Colonic mucosa (tissue), 4 donors: Measurements from ENCODE around the gene MYH9. TPM values are rescaled to one million over a fixed set of nuclear protein-coding genes. Genes with fewer than 3 reads are reported as not detected.

Experiments
- DNase-seq: peaks from one replicate; pipeline ENCODE4 v3.0.0-alpha.2; 2020
- H3K27ac ChIP-seq: fragments of 200-600 bp; one replicate; pipeline ENCODE4 v1.8.0; 2021
- H3K27me3 ChIP-seq: fragments of 200-600 bp; one replicate; pipeline ENCODE4 v1.8.0; 2021
- H3K36me3 ChIP-seq: fragments of 200-600 bp; one replicate; pipeline ENCODE4 v1.8.0; 2021
- H3K4me1 ChIP-seq: fragments of 200-600 bp; one replicate; pipeline ENCODE4 v1.8.0; 2021; ENCODE audit warnings: mild to moderate bottlenecking
- H3K4me3 ChIP-seq: fragments of 200-600 bp; one replicate; pipeline ENCODE4 v1.8.0; 2021
- H3K9ac ChIP-seq, 2 donors: one replicate each; pipeline ENCODE4 v1.7.0; 2013; ENCODE audit warnings: control low read depth in 2 of 2, low read depth in 2 of 2, low read length in 2 of 2
- H3K9me3 ChIP-seq: fragments of 200-600 bp; one replicate; pipeline ENCODE4 v1.8.0; 2021
- intact Hi-C: fragments of 100-400 bp; cut with DNase I; formaldehyde crosslinking; loops from one replicate; pipeline ENCODE4 v1.14.1; 2022
- total RNA-seq, 2 donors: library from RNA; stranded (reverse); fragmentation: NEBNext Ultra II Directional in 1 of 2; extraction: Animal tissue kit (Norgen Biotek cat#: 25700) in 1 of 2; gene quantifications; one replicate each; pipeline ENCODE4 v1.2.1, GENCODE V29; 2021
- TF ChIP-seq, protein P1 (sequence below): fragments of 200-600 bp; IDR thresholded peaks from one replicate; pipeline ENCODE4 v1.8.0; 2022; ENCODE audit warnings: antibody characterized with exemption, mild to moderate bottlenecking
- donor health status: healthy.
- donor health status: DM: no; HTN: no; CAD: no.
- donor health status: DM: no; HTN: no; CAD: no.

Gene MYH9
- total RNA-seq, result 100 to 1,000 TPM; 711 to 719 TPM

DNA sequence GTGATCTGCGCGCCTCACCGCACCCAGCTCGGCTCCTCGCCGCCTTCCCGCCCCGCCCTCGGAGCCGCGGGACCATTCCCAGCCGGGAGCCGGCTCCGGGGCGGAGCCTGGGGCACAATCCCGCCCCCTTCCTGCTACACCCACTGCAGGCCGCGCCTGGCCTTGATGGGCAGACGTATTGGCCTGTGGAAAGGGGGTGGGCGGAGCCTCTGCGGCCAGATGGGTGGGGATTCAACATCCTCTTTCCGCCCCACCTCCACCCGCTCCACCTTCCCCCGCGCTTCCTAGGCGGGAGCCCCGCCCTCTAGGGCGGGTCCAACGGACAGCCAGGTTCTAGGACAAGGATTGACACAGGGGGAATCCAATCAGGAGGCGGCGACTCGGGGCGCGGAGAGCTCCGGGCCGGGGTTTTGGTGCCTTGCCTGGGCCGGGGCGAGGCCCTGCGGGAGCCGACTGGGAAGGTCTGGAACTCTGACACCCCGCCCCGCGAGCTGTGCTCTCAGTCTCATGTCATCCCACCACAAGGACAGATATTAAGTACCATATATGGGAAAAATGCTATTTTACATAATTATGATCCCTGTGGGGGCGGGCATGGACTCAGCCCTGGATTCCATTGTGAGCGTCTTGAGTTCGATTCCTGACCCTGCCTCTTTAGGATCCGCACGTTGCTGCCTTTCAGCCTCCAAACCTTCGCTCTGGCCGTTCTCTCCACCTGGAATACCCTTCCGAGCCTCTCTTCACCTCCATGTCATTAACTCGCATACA, at the start of gene MYH9:
Gene MYH9 (minus strand): TSS at position 9 of the 768 bp plus-strand sequence. CDS start 38,731 bp downstream, outside the sequence.
- H3K27me3 ChIP-seq, result no peaks in the 10 kb centered on the region
- H3K4me1 ChIP-seq, result peaks cover 8% of the 10 kb centered on the region
- TF ChIP-seq, protein P1, sequence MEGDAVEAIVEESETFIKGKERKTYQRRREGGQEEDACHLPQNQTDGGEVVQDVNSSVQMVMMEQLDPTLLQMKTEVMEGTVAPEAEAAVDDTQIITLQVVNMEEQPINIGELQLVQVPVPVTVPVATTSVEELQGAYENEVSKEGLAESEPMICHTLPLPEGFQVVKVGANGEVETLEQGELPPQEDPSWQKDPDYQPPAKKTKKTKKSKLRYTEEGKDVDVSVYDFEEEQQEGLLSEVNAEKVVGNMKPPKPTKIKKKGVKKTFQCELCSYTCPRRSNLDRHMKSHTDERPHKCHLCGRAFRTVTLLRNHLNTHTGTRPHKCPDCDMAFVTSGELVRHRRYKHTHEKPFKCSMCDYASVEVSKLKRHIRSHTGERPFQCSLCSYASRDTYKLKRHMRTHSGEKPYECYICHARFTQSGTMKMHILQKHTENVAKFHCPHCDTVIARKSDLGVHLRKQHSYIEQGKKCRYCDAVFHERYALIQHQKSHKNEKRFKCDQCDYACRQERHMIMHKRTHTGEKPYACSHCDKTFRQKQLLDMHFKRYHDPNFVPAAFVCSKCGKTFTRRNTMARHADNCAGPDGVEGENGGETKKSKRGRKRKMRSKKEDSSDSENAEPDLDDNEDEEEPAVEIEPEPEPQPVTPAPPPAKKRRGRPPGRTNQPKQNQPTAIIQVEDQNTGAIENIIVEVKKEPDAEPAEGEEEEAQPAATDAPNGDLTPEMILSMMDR, result no peak
- H3K4me3 ChIP-seq, result peak within 1 kb of the TSS; percentile 93
- H3K9ac ChIP-seq, result peak within 1 kb of the TSS; percentile 94 to 95
- no peaks in the 10 kb centered on the region for H3K36me3 ChIP-seq
- H3K27ac ChIP-seq, result peak within 1 kb of the TSS; percentile 98
- peak; percentile 100 for DNase-seq
- intact Hi-C loops, result no loop called here
- H3K9me3 ChIP-seq, result no peaks in the 10 kb centered on the region

DNA sequence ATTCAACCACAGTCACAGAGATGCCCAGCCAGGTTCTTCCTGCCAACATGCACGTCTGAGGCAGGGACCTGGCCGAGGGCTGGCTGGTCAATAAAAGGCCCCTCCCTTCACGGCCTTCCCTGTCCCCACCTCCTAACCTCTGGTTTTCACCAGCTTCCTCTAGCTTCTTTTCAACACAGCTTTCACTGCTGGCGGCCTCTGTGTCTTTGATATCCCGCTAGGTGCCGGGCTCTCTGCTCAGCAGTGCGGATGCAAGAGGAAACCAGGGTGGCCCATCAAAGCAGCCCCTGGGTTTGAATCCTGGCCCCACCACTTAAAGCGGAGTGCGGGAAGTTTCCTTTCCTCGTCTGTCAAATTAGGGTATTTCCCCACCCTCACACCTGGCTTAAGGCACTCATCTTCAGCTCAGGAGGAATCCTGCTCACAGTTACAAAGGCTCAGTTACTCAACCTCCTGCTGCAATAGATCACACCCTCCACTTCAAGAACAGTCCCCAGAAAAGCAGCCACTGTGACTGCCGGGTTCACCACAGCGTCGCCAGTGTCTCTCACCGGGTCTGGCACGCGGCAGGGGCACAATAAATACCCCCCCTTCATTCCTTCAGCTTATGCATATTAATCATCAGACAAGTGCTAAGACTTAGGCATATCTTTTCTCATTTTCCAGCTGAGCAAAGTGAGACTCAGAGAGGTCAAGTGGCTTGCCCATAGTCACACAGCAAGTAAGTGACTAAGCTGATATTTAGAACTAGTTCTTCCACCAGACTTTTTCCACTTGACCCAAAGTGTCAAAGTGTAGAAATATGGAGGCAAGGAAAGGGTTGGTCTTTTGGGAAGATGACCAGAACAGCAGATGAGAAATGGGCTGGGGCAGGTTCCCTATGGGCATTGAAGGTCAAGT, 48.0 kb upstream of the MYH9 start:
- TF ChIP-seq, protein P1, result no peak
- H3K9me3 ChIP-seq, result no peaks in the 10 kb centered on the region
- no peaks in the 10 kb centered on the region for H3K27me3 ChIP-seq
- DNase-seq, result peak; percentile 88
- intact Hi-C loops, result no loop called here
- H3K4me1 ChIP-seq, result peaks cover 18% of the 10 kb centered on the region
- peak overlapping the region; percentile 58 to 74 for H3K9ac ChIP-seq
- H3K36me3 ChIP-seq, result no peaks in the 10 kb centered on the region
- H3K27ac ChIP-seq, result peak overlapping the region; percentile 90
- no peak overlapping the region for H3K4me3 ChIP-seq

DNA sequence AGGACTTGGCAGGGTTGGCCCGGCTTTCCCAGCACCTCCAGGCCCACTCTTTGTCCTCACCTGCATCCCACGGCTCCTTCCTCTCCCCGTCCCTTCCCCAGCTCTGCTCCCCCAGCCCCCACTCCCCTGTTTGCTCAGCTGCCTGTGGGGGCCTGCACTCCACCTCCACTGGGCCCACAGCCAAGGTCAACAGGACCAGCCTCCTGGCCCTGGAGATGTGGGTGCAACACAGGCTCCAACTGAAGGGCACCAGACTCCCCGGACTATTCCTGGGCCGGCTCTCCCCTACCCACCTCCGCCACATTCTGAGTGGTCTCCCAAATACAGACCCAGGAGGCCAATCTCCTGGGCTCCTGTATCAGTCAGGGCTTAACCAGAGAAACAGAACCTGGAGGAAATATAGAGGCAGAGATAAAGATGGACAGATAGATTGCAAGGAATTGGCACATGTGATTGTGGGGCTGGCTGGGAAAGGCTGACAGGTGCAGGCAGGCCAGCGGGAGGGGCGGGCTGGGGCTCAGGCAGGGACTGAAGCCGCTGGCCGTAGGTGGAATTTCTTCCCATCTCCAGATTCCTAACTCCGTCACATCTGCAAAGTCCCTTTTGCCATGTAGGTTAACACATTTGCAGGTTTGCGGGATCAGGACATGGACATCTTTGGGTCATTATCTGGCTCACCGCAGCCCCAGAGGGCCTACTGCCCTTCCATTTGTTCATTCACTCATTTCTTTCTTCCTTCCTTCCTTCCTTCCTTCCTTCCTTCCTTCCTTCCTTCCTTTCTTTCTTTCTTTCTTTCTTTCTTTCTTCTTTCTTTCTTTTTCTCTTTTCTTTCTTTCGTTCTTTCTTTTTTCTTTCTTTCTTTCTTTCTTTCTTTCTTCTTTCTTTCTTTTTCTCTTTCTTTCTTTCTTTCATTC, 45.8 kb upstream of the MYH9 start:
- peak overlapping the region in 1 of 2 donors; percentile 75 for H3K9ac ChIP-seq
- no peaks in the 10 kb centered on the region for H3K27me3 ChIP-seq
- TF ChIP-seq, protein P1, result no peak
- H3K27ac ChIP-seq, result peak overlapping the region; percentile 90
- no peak overlapping the region for H3K4me3 ChIP-seq
- peak; percentile 82 for DNase-seq
- H3K36me3 ChIP-seq, result no peaks in the 10 kb centered on the region
- no peaks in the 10 kb centered on the region for H3K9me3 ChIP-seq
- H3K4me1 ChIP-seq, result peaks cover 15% of the 10 kb centered on the region
- intact Hi-C loops, result no loop called here

DNA sequence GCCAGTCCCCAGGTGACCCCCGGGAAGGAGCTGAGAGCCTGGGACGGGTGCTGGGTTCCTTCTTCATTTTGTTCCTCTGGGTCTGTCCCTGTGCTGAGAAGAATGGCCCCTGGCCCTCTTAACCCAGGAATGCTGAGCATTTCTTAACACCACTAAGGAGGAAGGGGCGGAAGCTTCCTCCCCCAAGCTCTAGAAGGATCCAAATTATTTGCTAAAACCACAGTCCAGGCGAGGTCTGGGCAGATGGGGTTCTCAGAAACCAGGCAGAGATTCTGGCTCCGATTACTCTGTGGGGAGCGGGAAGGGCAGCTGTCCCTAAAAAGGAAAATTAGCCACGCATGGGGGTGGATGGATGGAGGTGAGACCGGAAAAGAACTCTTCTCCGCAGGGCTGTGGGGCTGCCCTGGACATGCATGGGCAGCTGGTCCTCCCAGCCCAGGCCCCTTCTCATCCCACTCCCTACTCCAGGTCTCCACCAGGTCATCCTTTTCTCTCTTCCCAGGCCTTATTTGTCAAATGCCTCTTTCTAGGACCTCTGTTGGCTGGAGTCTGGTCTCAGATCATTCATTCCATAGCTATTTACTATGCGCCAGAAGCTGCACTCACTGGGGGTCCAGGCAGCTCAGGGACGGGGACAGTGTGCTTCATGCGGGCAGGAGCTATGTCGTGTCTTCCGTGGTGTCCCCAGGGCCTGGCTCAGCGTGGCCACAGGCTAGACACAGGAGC, 45.0 kb upstream of the MYH9 start:
- Histone ChIP-seq H3K27ac (peak overlapping the region; percentile 90), H3K36me3 (no peaks in the 10 kb centered on the region), H3K9ac (peak overlapping the region in 1 of 2 donors; percentile 75), H3K27me3 (no peaks in the 10 kb centered on the region), H3K4me3 (no peak overlapping the region), H3K9me3 (no peaks in the 10 kb centered on the region), H3K4me1 (peaks cover 15% of the 10 kb centered on the region)
- TF ChIP-seq, protein P1, result no peak
- DNase-seq, result no peak
- intact Hi-C loops, result no loop called here
